ENCODE data around the gene RMC1.

RMC1 gene

DNA sequence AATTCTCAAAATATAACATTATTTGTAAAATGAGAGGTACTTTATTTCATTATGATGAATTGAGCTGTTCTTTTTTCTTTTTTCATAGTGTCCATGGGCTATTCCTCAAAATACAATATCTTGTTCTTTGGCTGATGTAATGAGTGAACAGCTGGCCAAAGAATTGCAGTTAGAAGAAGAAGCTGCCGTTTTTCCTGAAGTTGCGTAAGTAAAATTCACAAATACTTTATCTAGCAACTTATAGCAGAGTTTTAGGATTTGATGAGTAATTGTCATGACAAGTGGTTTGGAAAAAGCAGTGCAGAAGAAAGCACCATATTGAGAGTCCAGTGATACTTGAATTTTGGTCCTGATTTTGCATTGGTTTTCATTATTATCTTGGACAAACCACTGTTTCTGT, 40.4 kb upstream of the RMC1 start:
- TF ChIP-seq, protein P1, sequence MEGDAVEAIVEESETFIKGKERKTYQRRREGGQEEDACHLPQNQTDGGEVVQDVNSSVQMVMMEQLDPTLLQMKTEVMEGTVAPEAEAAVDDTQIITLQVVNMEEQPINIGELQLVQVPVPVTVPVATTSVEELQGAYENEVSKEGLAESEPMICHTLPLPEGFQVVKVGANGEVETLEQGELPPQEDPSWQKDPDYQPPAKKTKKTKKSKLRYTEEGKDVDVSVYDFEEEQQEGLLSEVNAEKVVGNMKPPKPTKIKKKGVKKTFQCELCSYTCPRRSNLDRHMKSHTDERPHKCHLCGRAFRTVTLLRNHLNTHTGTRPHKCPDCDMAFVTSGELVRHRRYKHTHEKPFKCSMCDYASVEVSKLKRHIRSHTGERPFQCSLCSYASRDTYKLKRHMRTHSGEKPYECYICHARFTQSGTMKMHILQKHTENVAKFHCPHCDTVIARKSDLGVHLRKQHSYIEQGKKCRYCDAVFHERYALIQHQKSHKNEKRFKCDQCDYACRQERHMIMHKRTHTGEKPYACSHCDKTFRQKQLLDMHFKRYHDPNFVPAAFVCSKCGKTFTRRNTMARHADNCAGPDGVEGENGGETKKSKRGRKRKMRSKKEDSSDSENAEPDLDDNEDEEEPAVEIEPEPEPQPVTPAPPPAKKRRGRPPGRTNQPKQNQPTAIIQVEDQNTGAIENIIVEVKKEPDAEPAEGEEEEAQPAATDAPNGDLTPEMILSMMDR (IDR thresholded peaks at IDR 0.05; ENCODE audit: low read depth, low read length) = no peak
- H3K4me3 ChIP-seq (ENCODE audit: low read depth, low read length) = no peak overlapping the region

DNA sequence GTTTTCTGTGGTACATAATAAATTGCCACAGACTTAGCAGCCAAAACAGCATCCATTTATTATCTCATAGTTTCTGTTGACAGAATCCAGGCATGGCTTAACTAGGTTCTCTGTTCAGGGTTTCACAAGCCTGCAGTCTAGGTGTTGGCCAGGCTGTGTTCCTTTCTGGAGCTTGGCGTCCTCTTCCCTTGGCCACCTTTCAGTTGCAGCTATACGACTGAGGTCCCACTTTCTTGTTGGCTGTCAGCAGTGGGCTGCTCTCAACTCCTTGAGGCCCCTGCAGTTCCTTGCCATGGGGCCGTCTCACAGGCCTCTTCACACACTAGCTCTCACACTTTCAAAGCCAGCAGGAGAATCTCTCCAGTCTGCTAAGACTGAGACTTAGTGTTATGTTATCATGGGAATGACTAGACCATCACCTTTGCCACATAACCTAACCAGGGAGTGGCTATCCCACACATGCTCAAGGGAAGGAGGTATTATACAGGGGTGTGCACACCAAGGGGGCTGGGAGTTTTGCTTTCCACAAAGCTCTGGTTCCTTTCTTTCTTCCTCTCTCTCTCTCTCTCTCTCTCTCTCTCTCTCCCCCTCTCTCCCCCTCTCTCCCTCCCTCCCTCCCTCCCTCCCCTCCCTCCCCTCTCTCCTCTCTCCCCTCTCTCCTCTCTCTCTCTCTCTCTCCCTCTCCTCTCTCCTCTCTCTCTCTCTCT, 34.4 kb upstream of the RMC1 start:
- no peak overlapping the region for H3K4me3 ChIP-seq (ENCODE audit: low read depth, low read length)
- TF ChIP-seq, protein P1 (IDR thresholded peaks at IDR 0.05; ENCODE audit: low read depth, low read length) = no peak

DNA sequence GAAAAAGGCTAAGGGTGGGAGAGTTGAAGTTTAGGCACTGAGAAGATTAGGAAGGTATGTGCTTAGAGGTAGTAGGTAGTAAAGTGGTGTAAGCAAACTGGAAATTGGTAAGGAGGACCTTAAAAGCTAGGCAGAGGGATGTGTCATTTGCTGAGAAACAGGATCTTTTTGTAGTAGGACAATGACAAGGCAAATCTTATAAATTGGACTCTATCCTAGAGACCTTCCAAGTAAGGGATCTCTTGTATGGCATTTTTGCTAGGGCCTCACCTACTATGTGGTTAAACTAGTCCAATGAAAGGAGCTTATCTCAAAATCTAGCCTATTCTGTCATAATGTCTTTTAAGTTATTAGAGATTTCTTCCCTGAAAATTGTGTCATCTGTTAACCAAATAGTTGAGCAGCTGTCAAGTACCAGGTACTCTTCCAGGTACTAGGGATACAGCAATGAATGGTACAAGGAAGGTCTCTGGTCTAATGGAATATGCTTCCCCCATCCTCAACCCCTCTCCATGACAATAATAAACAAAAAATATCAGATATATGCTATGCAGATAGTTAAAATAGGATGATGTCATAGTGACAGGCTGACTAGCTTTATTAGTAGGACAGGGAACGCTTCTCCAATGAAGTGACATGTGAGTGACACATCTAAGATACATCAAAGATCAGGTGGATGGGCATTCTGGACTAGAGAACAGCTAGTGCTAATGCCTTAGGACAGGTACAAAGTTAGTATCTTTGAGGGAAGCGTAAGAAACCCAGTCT, 32.5 kb upstream of the RMC1 start:
- TF ChIP-seq, protein P1 (IDR thresholded peaks at IDR 0.05; ENCODE audit: low read depth, low read length) = no peak
- no peak overlapping the region for H3K4me3 ChIP-seq (ENCODE audit: low read depth, low read length)

DNA sequence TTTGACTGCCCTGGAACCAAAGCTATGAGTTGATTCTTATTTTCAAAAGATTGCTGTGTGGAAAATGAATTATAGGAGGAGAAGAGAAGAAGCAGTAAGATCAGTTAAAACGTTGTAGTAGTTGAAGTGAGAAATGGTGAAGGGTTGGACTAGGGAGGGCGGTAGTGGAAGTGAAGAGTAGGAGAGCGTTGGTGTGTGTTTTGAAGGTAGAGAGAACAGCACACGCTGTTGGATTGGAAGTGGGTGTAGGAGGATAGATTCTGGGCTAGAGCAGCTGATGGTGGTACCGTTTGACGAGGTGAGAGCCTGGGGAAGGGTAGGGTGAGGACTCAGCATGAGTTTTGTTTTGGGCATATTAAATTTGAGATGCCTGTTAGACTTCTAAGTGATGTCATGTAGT, 31.8 kb upstream of the RMC1 start:
- TF ChIP-seq, protein P1 (IDR thresholded peaks at IDR 0.05; ENCODE audit: low read depth, low read length) = no peak
- no peak overlapping the region for H3K4me3 ChIP-seq (ENCODE audit: low read depth, low read length)

DNA sequence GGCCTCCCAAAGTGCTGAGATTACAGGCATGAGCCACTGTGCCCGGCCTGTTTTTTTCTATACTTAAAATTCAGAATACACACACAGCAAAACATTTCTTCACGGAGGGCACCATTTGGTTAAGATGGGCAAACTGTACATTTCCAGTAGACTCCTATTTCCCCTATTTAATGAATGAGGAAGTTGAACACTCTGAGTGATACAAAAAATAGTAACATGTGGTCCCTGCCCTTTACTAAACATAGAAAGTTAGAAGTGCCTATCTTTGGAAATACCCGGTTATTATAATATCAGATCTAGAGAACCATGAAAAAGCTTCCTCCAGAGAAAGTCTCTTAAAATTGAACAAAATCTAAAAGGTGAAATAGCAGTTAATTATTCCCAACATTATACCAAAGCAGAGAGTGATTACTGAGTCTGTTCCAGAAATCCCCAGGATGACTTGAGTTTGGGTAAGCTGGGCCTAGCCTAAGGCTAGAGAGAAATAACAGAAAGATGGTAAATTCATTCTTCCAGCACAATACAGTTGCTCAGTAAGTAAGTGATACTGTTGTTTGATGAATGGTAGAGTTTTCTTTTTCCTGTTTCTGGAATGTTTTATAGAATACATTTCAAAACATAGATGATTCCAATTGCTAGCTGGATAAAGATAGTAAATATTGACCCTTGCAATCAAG, 23.3 kb upstream of the RMC1 start:
- H3K4me3 ChIP-seq (ENCODE audit: low read depth, low read length) = no peak overlapping the region
- TF ChIP-seq, protein P1 (IDR thresholded peaks at IDR 0.05; ENCODE audit: low read depth, low read length) = no peak

DNA sequence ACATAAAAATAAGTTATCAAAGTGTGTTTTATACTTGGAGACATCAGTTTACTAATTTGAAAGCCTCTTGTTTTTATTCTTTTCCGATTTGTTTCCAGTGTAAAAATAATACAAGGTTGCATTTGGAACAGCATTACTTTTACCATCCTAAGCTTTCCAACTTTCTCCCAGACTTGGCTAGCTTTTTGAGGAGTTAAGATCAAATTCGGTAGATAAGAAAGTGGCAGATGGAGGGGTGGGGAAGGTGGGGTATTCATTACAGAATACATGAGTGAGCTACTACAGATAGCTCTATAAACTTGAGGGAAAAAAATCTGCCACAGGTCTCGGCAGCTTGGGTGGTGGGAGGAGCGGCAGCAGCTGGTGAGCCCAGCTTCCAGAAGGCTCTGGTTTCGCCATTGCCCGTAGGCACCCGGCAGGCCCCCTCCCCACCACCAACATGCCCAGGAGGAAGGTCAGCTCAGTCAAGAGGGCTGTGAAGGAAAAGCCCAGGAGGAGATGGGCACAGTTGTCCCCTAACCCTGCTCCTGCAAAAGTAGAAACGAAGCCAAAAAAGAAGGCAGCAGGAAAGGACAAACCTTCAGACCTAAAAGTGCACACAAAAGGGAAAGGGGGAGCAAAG, 18.6 kb upstream of the RMC1 start:
- TF ChIP-seq, protein P1 (IDR thresholded peaks at IDR 0.05; ENCODE audit: low read depth, low read length) = no peak
- no peak overlapping the region for H3K4me3 ChIP-seq (ENCODE audit: low read depth, low read length)
